ENCODE measurements around the gene CYP8B1. TPM values are rescaled to one million over a fixed set of nuclear protein-coding genes. Genes with fewer than 3 reads are reported as not detected.

Gene CYP8B1
- total RNA-seq, 1 donor from 2014 or later, result not detected

DNA sequence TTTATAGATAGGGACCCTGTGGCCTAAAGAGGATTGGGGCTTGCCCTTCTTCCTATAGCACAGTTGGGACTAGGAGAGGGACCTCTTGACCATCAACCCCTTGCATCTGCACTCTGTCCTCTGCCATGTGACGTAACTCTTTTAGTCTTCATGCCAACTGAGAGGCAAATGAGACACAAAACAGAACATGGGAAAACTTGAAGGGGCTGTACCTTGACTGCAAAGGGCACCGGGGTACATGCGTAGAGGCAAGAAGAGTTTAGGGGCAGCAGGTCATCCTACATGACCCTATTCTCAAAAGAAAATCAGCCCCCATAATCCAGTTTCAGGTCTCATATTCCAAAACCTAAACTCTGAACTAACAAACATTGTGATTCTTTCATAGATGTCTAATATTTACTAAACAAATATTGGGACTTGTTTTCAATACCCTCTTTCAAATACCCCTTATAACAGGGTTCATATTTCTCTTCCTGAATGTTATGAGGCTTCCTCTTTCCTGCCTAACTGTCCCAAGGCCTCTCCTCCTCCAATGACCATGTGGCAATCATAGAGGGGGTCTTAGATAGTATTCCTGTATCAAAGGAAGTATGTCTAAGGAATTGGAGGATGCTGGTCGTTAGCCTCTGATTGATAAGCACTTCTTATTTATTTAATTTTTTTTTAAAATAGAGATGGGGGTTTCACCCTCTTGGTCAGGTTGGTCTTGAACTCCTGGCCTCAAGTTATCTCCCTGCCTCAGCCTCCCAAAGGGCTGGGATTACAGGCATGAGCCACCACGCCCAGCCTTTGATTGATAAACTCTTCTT is 45.8 kb downstream of the CYP8B1 start:
- Mint-ChIP-seq H3K27ac (ENCODE audit: unreplicated experiment) (no peak overlapping the region), H3K27me3 (ENCODE audit: low read depth) (peaks cover 16% of the 10 kb centered on the region), H3K4me1 (no peaks in the 10 kb centered on the region), H3K4me3 (no peak overlapping the region), H3K9me3 (no peaks in the 10 kb centered on the region), H3K36me3 (ENCODE audit: low read depth) (no peaks in the 10 kb centered on the region)
- DNase-seq (ENCODE audit: low read depth, low spot score), result no peak
- TF ChIP-seq, protein P1, sequence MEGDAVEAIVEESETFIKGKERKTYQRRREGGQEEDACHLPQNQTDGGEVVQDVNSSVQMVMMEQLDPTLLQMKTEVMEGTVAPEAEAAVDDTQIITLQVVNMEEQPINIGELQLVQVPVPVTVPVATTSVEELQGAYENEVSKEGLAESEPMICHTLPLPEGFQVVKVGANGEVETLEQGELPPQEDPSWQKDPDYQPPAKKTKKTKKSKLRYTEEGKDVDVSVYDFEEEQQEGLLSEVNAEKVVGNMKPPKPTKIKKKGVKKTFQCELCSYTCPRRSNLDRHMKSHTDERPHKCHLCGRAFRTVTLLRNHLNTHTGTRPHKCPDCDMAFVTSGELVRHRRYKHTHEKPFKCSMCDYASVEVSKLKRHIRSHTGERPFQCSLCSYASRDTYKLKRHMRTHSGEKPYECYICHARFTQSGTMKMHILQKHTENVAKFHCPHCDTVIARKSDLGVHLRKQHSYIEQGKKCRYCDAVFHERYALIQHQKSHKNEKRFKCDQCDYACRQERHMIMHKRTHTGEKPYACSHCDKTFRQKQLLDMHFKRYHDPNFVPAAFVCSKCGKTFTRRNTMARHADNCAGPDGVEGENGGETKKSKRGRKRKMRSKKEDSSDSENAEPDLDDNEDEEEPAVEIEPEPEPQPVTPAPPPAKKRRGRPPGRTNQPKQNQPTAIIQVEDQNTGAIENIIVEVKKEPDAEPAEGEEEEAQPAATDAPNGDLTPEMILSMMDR (conservative IDR thresholded peaks at IDR 0.05), result no peak

DNA sequence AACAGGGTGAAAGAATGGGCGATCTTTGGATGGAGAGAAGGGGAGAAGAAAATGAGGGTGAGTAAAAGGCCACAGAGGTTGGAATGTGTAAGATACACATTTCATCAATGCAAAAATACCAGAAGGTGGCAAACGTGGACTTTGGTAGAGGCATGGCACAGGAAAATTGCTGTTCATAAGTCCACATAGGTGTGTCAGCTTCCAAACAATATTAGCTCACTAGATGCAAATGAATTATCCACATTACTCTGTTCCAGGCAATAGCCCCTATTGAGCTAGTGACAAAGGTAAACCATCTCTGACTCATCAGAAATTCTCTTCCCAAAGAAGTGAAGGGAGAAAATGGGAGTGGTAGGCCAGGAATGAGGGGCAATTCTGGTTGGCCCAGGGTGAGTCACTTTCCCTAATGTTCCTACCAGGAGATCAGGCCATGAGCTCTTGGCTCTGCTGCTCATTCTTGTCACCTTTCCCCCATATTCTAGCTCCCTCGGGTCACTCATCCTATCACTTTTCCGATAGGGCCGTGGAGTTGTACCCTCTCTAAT is 46.5 kb downstream of the CYP8B1 start:
- Mint-ChIP-seq H3K27ac (ENCODE audit: unreplicated experiment) (no peak overlapping the region), H3K9me3 (no peaks in the 10 kb centered on the region), H3K4me1 (no peaks in the 10 kb centered on the region), H3K27me3 (ENCODE audit: low read depth) (peaks cover 16% of the 10 kb centered on the region), H3K36me3 (ENCODE audit: low read depth) (no peaks in the 10 kb centered on the region), H3K4me3 (no peak overlapping the region)
- no peak for DNase-seq (ENCODE audit: low read depth, low spot score)
- TF ChIP-seq, protein P1 (conservative IDR thresholded peaks at IDR 0.05), result no peak

DNA sequence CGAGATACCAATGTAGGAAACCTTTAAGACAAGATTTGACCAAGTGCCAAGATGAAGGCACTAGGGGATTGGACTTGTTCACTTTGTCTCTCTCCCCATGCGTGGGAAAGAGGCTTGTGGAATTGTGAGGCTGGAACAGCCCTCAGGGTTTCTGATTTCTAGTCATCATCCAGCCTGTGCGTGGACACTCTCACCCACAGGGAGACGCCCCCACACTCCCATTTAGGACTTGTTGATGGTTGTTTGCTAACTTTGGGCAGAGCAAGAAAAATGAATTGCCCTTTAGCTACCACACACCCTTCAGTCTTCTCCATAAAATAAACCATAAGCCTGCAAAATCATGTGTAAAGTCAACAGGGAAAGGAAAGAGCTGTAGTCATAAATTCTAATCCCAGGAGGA is 48.0 kb downstream of the CYP8B1 start:
- no peak overlapping the region for H3K4me3 Mint-ChIP-seq
- H3K27me3 Mint-ChIP-seq (ENCODE audit: low read depth), result peaks cover 16% of the 10 kb centered on the region

DNA sequence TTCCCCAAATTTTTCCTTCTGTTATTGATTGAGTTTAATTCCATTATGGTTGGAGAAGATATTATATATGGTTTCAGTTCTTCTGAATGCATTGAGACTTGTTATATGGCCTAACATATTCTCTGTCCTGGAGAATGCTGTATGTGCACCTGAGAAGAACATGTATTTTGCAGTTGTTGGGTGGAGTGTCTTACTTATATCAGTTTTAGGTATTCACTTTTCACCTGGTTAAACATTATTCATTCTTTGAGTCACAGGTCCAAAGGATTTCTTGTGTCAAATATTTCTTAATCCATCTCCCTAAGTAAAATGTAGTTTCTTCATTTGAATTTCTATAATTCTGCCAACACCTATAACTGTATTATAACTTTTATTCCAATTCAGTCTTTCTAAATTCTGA is 48.7 kb downstream of the CYP8B1 start:
- Mint-ChIP-seq H3K9me3 (no peaks in the 10 kb centered on the region), H3K27ac (ENCODE audit: unreplicated experiment) (no peak overlapping the region), H3K4me1 (peaks cover 8% of the 10 kb centered on the region), H3K4me3 (no peak overlapping the region), H3K36me3 (ENCODE audit: low read depth) (no peaks in the 10 kb centered on the region), H3K27me3 (ENCODE audit: low read depth) (peaks cover 16% of the 10 kb centered on the region)
- DNase-seq (ENCODE audit: low read depth, low spot score), result no peak
- TF ChIP-seq, protein P1 (conservative IDR thresholded peaks at IDR 0.05), result no peak

More for the DNA sequence above, 48.0 kb downstream of the CYP8B1 start:
- H3K4me1 Mint-ChIP-seq, result peaks cover 8% of the 10 kb centered on the region
- TF ChIP-seq, protein P1 (conservative IDR thresholded peaks at IDR 0.05), result no peak
- no peak for DNase-seq (ENCODE audit: low read depth, low spot score)
- H3K36me3 Mint-ChIP-seq (ENCODE audit: low read depth), result no peaks in the 10 kb centered on the region
- H3K9me3 Mint-ChIP-seq, result no peaks in the 10 kb centered on the region
- H3K27ac Mint-ChIP-seq (ENCODE audit: unreplicated experiment), result no peak overlapping the region

DNA sequence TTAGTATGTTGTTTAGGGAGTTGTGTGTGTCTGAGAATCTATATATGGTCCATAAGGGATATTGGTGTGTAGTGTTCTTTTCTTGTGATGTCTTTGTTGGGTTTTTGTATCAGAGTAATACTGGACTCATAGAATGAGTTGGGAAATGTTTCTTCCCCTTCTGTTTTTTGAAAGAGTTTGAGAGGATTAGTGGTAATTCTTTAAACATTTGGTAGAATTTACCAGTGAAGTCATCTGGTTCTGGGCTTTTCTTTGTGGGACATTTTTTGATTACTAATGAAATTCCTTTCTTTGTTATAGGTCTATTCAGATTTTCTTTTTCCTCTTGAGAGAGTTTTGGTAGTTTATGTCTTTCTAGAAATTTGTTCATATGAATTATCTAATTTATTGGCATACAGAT is 49.5 kb downstream of the CYP8B1 start:
- DNase-seq (ENCODE audit: low read depth, low spot score), result no peak
- Mint-ChIP-seq H3K36me3 (ENCODE audit: low read depth) (no peaks in the 10 kb centered on the region), H3K9me3 (no peaks in the 10 kb centered on the region), H3K4me1 (peaks cover 8% of the 10 kb centered on the region), H3K27ac (ENCODE audit: unreplicated experiment) (no peak overlapping the region), H3K4me3 (no peak overlapping the region), H3K27me3 (ENCODE audit: low read depth) (peaks cover 16% of the 10 kb centered on the region)
- TF ChIP-seq, protein P1 (conservative IDR thresholded peaks at IDR 0.05), result no peak
